NCI-H82 (cell line): ENCODE measurements around the gene R3HDM2.

ENCODE experiments used
- DNase-seq: peaks from one replicate; lab custom pipeline; 2025; lab: John Stamatoyannopoulos, UW

R3HDM2 gene

DNA sequence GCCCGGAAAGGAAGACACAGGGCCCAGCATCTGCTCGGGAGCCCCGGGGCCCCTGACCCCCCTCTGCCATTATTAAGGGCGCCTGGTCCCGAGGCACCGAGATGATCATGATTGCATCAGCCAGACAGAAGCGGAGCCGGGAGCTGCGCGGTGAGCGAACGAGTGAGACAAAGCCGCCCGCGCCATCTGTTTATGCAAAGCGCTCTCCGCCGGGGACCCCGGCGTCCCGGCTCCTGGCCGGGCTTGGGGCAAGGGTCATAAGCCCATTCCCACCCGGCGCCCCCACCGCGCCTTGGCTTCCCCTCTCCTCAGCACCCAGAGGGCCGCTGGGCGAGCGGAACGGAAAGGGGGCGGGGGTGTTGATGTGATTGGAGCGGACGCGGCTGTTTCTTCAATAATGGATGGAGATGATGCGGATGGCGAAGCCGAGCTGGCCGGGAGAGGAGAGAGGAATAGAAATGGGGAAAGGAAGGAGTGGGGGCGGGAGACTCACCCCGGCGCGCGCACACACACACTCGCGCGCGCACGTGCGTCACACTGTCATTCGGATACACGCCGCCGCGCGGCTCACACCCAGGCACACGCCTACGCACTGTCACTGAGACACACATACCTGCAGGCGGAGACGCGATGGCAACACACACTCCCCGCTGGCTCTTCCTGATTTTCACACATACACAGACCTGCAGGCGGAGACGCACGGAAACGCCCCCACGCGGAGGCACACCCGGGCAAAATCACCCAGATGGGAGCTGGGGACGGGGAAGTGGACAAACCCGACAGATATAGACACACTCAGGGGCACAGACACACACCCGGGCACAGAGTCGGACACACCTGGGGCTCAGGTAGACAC lies 190.5 kb downstream of the R3HDM2 start:
- peak; percentile 87 for DNase-seq

DNA sequence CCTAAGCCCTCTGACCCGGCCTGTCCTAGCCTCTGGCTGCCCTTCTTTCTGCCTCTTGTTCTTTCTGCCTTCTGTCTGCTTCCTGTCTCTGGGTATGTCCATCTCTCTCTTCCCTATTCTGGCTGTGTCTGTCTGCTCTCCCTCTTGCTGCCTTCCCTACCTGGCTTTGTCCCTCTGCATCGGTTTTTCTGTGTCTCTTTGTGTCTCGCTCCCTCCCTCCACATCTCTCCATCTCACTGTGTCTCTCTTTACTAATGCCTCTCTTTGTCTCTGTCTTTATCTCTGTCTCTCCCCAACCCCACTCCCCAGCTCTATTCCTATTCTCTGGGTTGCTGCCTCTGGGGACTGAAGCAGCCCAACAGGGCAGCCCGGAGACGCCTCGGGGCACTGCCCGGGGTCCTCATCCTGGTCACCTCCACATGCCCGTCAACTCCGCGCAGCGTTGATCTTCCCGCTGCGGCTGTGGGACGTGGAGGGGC lies 191.2 kb downstream of the R3HDM2 start:
- peak; percentile 70 for DNase-seq

DNA sequence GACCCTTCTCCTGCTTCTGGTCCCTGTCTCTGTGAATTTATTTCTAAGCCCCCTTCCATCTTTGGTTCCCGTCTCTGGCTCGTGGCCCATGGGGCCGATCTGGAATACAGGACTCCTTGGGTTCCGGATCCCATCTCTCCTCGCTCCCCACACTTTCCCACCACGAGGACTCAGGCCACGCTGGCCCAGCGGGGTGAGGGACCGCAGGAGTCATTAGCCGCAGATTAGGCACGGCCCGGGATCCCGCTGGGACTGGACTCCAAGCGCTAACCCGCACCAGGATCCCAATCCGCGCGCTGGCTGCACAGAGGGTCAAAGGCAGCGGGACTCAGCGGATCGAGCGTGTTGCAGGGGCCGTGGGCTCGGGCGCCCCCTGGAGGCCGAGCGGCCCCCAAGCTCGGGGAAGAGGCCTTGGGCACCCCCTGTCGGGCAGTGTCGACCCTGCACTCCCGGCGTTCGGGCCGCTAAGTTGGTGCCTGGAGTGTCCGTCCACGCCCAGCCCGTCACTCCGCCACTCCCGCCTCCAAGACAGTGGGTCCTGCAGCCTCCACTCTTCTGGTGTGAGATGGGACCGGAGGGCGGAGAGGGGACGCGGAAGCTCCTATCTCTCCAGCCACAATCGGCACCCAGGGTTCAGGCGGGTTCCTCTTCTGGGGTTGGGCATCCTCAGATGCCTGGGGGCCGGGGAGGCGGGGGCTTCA lies 191.8 kb downstream of the R3HDM2 start:
- peak; percentile 94 for DNase-seq

DNA sequence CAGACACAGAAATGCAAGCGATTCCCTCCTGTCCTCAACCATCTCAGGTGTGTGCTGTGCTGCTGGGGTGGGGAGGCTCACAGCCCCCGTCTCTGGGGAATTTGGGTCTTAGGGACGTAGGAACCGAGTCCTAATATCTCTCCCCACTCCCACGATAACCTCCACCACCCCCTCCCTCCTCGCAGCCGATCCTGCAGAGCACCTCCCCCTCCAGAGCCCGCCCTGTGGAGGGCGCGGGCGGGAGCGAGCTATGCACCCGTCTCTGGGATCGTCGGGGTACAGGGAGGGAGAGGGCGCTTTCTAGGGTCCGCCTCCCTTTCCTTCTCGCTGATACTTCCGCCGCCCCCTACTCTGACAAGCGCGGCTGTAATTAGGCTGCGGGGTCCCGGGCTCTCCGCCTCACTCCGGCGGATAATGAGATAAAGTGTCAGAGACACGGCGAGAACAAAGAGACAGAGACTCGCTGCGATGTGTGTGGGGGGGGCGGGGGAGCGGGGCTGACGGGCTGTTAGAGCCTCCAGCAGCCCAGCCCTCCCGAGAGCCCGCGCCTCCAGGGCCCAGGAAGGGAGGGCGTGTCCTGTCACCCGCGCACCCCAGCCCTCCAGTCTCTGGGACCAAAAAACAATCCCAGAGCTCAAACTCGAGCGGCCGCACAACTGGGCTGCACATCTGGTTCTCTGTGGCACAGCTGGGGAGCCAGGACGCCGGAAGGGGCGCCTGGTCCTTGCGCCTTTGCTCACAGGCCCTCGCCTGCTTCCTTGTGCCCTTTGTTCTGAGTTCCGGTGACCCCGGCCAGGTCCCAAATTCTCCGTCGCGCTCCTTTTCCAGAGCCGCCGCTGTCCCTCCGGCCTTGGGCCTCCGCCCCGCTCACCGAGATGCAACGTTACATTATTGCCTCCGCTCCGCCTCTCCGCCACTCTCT lies 192.7 kb downstream of the R3HDM2 start:
- DNase-seq = peak; percentile 86

DNA sequence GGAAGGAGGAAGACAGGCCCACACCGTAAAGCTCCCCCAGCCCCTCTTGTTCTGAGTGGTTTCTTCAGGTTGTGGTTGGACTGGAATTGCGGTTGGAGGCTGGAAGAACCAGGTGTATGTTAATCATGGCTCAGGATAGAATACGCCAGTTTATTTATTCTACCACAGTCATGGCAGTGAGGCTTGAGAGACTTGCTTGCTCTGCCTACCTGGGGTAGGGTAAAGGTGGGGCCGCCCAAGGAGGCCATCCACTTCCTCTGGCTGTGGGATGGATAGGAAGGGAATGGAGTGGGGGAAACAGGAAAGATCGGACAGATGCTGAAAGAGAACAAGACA lies 193.3 kb downstream of the R3HDM2 start:
- no peak for DNase-seq

- peak; percentile 67 for DNase-seq
Observed at GRCh38 chr12:57236925-57237595, 193.8 kb downstream of the R3HDM2 start.

GRCh38 chr12:57236201-57236924 lies 194.5 kb downstream of the R3HDM2 start:
- peak; percentile 55 for DNase-seq

DNA sequence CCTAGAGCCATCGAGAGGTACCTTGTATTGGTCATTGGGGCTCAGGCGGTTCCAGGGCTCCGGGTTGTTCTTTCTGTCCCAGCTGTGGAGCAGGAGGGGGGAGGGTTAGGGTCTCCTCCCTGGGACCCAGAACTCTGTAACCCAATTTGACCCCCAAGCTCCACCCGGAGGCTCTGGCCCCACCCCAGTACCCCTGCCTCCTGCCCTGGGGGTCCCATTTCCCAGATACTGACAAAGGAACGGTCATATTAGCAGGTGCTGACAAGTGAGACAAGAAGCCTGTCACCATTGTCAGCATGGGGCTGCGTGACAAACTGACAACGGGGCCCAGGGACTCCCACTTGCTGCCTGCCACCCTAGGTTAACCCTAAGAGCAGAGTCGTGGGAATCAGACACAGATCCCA lies 195.1 kb downstream of the R3HDM2 start:
- no peak for DNase-seq

GRCh38 chr12:57235017-57235727 lies 195.7 kb downstream of the R3HDM2 start:
- DNase-seq = peak; percentile 63

GRCh38 chr12:57234571-57235016 lies 196.2 kb downstream of the R3HDM2 start:
- peak; percentile 63 for DNase-seq

DNA sequence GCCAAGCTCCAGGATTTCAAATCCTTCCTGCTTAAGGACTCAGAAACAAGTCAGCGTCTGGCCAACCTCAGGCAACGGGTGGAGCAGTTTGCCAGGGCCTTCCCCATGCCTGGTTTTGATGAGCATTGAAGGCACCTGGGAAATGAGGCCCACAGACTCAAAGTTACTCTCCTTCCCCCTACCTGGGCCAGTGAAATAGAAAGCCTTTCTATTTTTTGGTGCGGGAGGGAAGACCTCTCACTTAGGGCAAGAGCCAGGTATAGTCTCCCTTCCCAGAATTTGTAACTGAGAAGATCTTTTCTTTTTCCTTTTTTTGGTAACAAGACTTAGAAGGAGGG lies 196.6 kb downstream of the R3HDM2 start:
- peak; percentile 39 for DNase-seq

GRCh38 chr12:57233357-57234232 lies 197.2 kb downstream of the R3HDM2 start:
- no peak for DNase-seq

- DNase-seq = no peak
Observed at GRCh38 chr12:57232156-57232756, 198.6 kb downstream of the R3HDM2 start.

GRCh38 chr12:57231276-57232021 lies 199.4 kb downstream of the R3HDM2 start:
- no peak for DNase-seq

- no peak for DNase-seq
Observed at GRCh38 chr12:57230381-57231155, 200.3 kb downstream of the R3HDM2 start.

GRCh38 chr12:57229634-57230380 lies 201.0 kb downstream of the R3HDM2 start, which contains the start of gene SHMT2:
Gene SHMT2, plus strand, starts transcription at chr12:57229711. Its CDS starts 68 bp downstream, at chr12:57229779.
- DNase-seq = peak; percentile 99
